Measurements from ENCODE around the gene EPHA1.

The EPHA1 gene

GRCh38 chr7:143369678-143370651, 38.7 kb downstream of the EPHA1 start:
- no peak for DNase-seq

- no peak for DNase-seq
Observed at GRCh38 chr7:143368387-143368786, 40.3 kb downstream of the EPHA1 start.

GRCh38 chr7:143367972-143368371, 40.7 kb downstream of the EPHA1 start:
- no peak for DNase-seq

GRCh38 chr7:143363016-143363937, 45.4 kb downstream of the EPHA1 start:
- DNase-seq = no peak

GRCh38 chr7:143362131-143363015, 46.3 kb downstream of the EPHA1 start, which contains the start of gene FAM131B:
Gene FAM131B, minus strand, starts transcription at chr7:143362713. Its CDS starts 110 bp downstream, at chr7:143362603.
- DNase-seq = peak; percentile 57

GRCh38 chr7:143361552-143362130, 47.0 kb downstream of the EPHA1 start:
- no peak for DNase-seq

GRCh38 chr7:143360788-143361551, 47.7 kb downstream of the EPHA1 start:
- DNase-seq = no peak

- DNase-seq = no peak
Observed at GRCh38 chr7:143359771-143360353, 48.8 kb downstream of the EPHA1 start.

GRCh38 chr7:143358626-143359025, 50.0 kb downstream of the EPHA1 start:
- no peak for DNase-seq

GRCh38 chr7:143356414-143357050, 52.1 kb downstream of the EPHA1 start:
- no peak for DNase-seq

- DNase-seq = no peak
Observed at GRCh38 chr7:143355450-143356385, 52.9 kb downstream of the EPHA1 start.

GRCh38 chr7:143354965-143355364, 53.7 kb downstream of the EPHA1 start:
- no peak for DNase-seq

GRCh38 chr7:143354376-143354775, 54.3 kb downstream of the EPHA1 start:
- no peak for DNase-seq

- no peak for DNase-seq
Observed at GRCh38 chr7:143352531-143353002, 56.1 kb downstream of the EPHA1 start.

GRCh38 chr7:143351574-143351973, 57.1 kb downstream of the EPHA1 start:
- DNase-seq = no peak

GRCh38 chr7:143351060-143351459, 57.6 kb downstream of the EPHA1 start:
- DNase-seq = no peak

- DNase-seq = no peak
Observed at GRCh38 chr7:143347950-143348349, 60.7 kb downstream of the EPHA1 start.

- DNase-seq = no peak
Observed at GRCh38 chr7:143346018-143346417, 62.6 kb downstream of the EPHA1 start.

- DNase-seq = peak; percentile 80
Observed at GRCh38 chr7:143345428-143345900, 63.2 kb downstream of the EPHA1 start.

Data from stimulated activated CD4-positive, alpha-beta T cell treated with anti-CD3 and anti-CD28 coated beads, Interleukin-15, amount 100 ng/mL, for 24 hours (primary cell).